Hematopoietic multipotent progenitor cell treated with erythropoietin and hydrocortisone succinate and interleukin-3 and kit ligand, for 15 days (in vitro differentiated cells): Measurements from ENCODE around the gene TRMT2A.

ENCODE experiments used
- DNase-seq: peaks from one replicate; pipeline ENCODE4 v3.0.0-alpha.2; 2015; ENCODE audit warnings: low spot score

Gene TRMT2A

DNA sequence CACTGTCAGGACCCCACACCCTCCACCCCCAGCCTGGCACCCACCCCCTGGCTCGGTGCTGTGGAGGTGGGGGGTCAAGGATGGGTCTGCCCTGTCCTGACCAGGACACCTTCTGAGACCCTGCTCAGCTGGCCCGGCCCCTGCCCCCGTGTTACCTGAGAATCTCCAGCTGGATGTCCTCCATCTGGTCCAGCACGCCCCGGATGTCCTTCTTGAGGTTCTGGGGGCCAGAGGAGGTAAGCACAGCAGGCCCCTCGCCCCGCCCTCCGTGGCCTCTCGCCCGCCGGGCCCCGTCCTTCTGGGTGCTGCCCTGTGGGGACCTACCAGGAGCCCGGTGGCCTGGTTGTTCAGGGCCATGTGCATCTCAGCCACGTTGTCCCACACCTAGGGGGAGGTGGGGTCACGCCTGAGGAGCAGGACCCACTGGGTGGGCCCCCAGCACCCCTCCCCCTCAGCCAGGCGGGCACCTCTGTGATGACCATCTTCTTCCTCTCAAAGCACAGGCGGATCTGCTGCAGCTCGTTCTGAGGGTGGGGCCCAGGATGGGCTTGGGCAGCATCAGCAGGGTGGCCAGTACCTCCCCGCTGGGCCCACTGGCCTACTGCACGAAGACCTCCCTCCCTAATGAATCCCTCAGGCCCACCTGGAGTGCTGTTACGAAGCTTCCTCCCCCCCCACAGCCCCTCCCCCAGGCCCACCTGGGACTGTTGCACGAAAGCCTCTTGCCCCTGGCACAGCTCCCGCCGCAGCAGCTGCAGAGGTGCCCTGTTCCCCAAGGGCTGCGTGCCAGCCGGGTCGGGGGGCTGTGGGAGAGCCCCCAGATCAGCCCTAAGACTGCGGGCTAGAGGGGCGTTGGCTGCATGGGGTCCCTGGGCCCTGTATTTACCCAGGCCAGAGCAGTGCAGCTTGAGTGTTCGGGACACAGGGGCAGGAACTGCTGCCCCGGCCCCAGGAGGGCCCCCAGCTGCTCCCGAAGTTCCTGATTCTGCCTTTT, 32.5 kb upstream of the TRMT2A start:
- no peak for DNase-seq

DNA sequence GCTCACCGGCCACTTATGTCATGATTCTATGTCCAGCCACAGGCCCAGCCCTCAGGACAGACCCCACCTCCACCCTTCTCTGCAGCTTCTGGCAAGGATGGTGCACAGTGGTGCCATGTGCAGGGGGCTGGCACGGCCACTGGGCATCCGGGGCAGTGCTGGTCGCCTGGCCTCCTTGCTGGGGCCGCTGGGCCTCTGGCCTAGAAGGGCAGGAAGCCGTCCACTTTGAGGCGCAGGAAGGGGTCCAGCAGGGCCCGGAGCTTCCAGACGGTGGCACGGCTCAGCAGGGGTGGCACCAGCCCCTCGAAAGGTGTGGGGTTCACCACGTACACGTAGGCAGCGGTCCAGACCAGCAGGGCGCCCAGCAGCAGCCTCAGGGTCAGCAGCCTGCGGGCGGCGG, 31.4 kb upstream of the TRMT2A start:
- DNase-seq: no peak

DNA sequence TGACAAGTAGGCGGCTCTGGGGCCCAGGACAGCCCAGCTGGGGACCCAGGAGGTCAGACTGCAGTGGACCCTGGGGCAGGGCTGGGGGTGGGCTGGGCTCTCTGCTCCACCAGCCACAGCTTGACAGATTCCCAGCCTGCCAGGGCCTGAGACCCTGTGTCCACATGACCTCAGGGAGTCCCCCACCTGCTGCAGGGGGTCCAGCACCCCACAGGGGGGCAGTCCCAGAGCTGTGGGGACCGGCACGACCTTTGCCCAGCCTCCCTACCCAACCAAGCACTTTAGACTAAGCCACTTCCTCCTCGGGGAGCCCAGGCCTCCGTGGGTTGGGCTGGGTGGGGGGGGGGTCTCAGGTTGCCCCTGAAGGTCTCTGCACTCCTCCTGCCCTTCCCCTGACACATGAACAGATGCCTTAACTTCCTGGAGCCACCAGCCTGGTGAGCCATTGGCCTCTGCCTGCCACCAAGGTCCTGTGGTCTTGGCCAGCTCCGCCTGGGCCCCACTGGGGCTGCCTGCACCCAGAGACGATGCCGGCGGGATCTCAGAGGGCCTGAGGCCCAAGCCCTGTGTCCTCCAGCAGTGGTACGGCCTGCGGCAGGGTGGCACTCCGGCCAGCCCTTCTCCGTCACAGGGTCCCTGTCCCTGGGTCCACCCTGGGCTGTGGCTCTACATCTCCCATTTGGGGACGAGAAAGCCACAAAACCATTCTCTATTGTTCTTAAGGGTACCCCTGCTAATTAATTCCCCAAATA, 30.4 kb upstream of the TRMT2A start:
- DNase-seq: no peak

GRCh38 chr22:20146777-20147176, 29.8 kb upstream of the TRMT2A start:
- no peak for DNase-seq

DNA sequence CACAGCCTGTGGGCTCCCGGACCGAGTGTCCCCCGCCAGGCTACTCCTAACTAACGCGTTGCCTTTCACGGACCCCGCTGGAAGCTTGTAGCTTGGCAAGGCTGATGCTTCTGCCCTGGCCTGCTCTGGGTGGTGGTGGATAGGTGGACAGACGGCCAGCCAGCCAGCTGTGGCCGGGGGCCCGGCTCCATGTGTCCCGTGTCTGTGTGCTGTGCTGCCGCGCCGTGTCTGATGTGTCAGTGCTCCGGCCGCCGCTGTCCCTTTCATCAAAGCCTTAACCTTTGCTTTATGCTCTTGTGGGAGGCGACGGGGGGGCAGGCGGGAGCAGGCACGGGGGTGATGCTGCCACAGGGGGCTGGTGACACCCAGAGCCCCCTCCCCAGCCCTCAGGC, 28.8 kb upstream of the TRMT2A start:
- no peak for DNase-seq

DNA sequence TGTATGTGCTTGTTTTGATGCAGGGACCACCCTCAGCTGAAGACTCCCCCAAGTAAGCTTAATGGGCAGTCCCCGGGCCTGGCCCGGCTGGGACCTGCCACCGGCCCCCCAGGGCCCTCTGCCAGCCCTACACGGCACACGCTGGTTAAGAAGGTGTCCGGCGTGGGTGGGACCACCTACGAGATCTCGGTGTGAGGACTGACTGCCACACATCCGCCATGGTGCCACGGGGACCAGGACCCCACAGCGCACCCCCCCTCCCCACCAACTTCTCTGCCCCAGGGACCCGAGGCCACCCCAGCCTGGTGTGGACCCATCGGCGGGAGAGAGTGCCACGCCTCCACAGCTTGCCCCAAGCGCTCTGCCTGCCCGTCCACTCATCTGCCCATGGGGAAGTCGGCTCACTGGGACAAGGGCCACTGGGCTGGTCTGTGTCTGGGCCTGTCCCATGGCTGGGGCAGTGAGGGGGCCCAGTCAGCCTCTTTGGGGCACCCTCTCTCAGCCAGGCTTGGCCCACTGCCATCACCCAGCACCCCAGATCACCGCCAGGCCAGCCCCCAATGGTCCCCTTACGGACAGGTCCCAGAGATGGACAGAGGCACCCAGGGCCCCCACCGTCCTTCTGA, 28.3 kb upstream of the TRMT2A start:
- DNase-seq: no peak

- DNase-seq: no peak
Measured at GRCh38 chr22:20143883-20144665, 27.0 kb upstream of the TRMT2A start.

- DNase-seq: no peak
Measured at GRCh38 chr22:20142711-20143621, 25.9 kb upstream of the TRMT2A start.

DNA sequence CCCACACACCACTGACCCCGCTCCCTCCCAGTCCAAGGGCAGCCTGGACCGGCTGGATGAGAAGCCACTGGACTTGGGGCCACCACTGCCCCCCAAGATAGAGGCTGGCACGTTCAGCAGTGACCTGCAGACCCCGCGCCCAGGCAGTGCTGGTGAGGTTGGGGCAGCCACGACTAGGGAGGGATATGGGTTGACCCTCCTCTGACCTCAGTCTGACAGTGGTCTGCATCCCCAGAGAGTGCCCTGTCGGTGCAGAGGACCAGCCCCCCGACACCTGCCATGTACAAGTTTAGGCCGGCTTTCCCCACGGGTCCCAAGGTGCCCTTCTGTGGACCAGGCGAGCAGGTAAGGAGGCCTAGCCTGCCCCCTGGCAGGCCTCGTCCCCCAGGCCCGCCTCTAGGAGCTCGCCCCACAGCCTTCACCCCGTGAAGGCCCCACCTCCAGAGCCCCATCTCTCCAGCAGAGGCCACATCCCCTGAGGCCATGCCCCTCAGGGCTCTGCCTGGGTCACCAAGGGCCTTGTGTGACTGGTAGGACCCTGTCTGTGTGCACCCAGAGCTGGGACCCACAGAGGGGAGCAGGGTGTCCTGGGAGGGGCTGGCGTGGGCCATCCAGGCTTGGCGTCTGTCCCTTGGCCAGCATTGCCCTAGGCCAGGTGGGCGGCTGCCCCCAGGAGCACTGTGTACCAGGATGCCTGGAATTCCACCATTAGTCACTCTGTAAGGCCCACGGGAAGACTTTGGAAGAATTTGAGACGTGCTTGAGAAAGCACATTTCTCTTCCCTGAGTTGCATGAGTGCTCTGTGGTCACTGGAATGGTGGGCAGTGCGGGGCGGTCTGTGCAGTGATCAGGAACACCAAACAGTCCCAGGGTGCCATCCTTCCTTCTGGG, 24.4 kb upstream of the TRMT2A start:
- DNase-seq: no peak

DNA sequence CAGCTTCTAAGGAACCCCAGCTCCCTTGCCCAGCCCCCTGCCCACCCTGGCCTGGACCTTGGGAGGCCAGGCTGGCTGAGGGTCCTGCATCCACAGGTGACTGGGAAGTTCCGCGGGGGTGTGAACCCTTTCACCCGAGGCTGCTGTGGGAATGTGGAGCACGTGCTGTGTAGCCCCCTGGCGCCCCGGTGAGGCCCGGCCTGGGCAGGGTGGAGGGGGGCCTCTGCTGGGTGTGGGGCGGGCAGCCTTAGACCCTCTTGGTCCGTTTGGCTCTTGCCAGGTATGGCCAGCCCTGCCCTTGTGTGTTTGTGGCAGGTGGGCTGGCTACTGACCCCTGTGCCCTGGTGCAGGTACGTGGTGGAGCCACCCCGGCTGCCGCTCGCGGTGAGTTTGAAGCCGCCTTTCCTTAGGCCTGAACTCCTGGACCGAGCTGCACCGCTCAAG, 23.5 kb upstream of the TRMT2A start:
- DNase-seq: no peak

DNA sequence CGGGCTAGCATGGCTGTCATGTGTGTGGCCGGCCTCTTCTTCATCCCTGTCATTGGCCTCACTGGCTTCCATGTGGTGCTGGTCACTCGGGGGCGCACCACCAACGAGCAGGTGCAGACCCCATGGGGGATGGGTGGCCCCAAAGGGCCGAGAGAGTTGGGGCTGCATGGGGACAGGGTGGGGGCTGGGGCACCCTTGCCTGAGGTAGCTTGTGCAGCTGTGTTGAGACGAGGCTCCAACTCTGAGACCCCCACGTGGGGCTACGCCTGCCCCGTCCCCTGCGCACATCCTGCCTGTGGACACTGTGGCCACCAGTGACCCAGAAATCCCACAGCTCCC, 23.1 kb upstream of the TRMT2A start:
- no peak for DNase-seq

GRCh38 chr22:20139391-20140106, 22.5 kb upstream of the TRMT2A start:
- DNase-seq: no peak

- no peak for DNase-seq
Measured at GRCh38 chr22:20138868-20139267, 21.8 kb upstream of the TRMT2A start.

DNA sequence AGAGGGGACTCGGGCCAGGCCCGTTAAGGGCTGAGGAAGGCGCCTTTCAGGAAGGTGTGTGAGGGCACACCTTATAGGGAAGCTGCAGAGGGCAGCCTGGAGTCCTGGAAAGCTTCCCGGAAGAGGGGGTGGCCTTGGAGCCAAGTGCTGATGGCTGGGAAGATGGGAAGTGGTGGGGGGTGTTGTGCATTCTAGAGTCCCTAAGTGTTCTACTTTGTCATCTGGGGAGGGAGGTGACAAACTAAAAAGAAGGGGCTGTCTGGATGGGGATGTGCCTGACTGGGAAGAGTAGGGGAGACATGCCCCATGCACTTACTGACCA, 21.4 kb upstream of the TRMT2A start:
- DNase-seq: no peak

- DNase-seq: no peak
Measured at GRCh38 chr22:20137671-20138416, 20.8 kb upstream of the TRMT2A start.

- no peak for DNase-seq
Measured at GRCh38 chr22:20137113-20137512, 20.1 kb upstream of the TRMT2A start.

DNA sequence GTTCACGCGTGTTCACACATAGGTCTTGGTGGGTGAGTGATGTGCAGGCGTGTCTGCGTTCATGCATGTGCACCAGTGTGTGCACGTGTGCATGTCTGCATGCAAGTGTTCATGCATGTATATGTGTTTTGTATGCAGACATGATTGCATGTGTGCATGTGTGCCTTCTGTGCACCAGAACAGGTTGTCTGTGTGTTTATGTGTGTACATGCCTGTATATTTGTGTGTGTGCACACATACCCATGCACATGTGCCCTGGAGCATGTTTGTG, 19.5 kb upstream of the TRMT2A start:
- no peak for DNase-seq

- DNase-seq: no peak
Measured at GRCh38 chr22:20135806-20136602, 19.0 kb upstream of the TRMT2A start.
